ENCODE results near the gene RAP1B.

Gene RAP1B

GRCh38 chr12:68610370-68611093, at the start of gene RAP1B:
RAP1B (plus strand) TSS chr12:68610899; CDS start chr12:68648725, 37,826 bp downstream.
- no peak for TF ChIP-seq CTCF (IDR thresholded peaks at IDR 0.05; ENCODE audit: control insufficient read depth, insufficient read depth, low read depth, low read length, missing control alignments)
- peak within 1 kb of the TSS; percentile 84 for H3K4me3 ChIP-seq (ENCODE audit: control insufficient read depth, low read depth, low read length)
- peak; percentile 52 for DNase-seq (ENCODE audit: low read depth)

DNA sequence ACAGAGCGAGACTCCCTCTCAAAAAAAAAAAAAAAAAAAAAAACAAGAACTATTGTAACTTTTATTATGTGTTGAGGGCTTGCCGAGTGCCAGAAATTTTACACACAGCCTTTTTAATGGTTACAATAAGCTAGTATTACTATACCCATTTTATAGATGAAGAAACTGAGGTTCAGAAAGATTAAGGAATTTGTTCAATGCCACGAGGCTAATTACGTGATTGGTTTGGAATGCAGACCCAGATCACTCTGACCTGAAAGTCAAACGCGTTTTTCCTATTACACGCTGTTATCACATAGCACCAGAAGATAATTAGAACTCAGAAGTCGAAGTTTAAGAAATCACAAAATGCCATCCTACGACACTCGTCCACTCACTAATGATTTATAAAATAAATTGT, 48.9 kb upstream of the RAP1B start:
- TF ChIP-seq CTCF (IDR thresholded peaks at IDR 0.05; ENCODE audit: control insufficient read depth, insufficient read depth, low read depth, low read length, missing control alignments), result no peak
- DNase-seq (ENCODE audit: low read depth), result no peak
- H3K4me3 ChIP-seq (ENCODE audit: control insufficient read depth, low read depth, low read length), result no peak overlapping the region

GRCh38 chr12:68564166-68564565, 46.5 kb upstream of the RAP1B start:
- no peak overlapping the region for H3K4me3 ChIP-seq (ENCODE audit: control insufficient read depth, low read depth, low read length)
- no peak for TF ChIP-seq CTCF (IDR thresholded peaks at IDR 0.05; ENCODE audit: control insufficient read depth, insufficient read depth, low read depth, low read length, missing control alignments)
- no peak for DNase-seq (ENCODE audit: low read depth)

DNA sequence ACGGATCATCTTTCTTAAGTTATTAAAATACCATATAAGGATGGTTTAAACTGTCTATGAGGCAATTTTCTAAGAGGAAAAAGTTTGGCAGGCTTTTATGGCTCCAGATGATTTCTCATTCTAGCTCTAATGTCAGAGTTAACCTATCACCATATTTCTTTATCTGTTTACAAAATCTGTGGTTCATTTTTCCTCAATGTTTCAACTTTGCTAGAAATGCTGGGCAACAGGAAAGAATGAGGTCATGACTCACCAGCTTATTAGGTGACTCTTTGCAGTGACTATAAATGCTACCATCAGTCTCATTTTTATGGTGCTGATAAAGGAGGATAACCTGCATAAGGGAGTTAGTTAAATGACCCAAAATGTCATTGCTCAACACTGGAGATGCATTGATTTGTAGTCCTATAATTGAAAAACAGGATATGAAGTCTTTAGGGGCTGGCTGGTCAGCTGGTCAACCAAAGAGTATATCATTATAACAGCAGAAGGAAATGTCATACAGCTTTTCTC, 45.3 kb upstream of the RAP1B start:
- peak; percentile 98 for DNase-seq (ENCODE audit: low read depth)
- no peak for TF ChIP-seq CTCF (IDR thresholded peaks at IDR 0.05; ENCODE audit: control insufficient read depth, insufficient read depth, low read depth, low read length, missing control alignments)
- H3K4me3 ChIP-seq (ENCODE audit: control insufficient read depth, low read depth, low read length), result no peak overlapping the region

- no peak for DNase-seq (ENCODE audit: low read depth)
- TF ChIP-seq CTCF (IDR thresholded peaks at IDR 0.05; ENCODE audit: control insufficient read depth, insufficient read depth, low read depth, low read length, missing control alignments), result no peak
- H3K4me3 ChIP-seq (ENCODE audit: control insufficient read depth, low read depth, low read length), result no peak overlapping the region
These were observed 41.7 kb upstream of the RAP1B start for GRCh38 chr12:68568922-68569569.

DNA sequence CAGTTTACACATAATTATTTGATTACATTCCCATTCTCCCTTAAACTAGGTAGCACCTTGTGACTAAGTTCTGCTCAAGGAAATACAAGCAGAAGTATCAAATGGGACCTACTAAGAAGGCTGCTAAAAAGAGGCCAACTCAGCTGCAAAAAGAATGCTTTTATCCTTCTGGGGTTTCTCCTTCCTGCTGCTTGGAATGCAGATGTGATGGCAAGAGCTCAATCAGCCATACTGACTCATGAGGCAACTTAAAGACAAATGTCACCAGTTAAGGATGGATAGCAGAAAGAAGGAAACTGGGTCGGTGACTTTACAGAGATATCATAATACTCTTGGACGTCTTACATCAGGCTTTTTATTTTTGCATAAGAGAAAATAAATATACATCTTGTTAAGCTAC, 38.0 kb upstream of the RAP1B start:
- DNase-seq (ENCODE audit: low read depth), result no peak
- no peak for TF ChIP-seq CTCF (IDR thresholded peaks at IDR 0.05; ENCODE audit: control insufficient read depth, insufficient read depth, low read depth, low read length, missing control alignments)
- no peak overlapping the region for H3K4me3 ChIP-seq (ENCODE audit: control insufficient read depth, low read depth, low read length)

Measured in AG09309 (cell line).